Fibroblast of skin of left quadriceps (primary cell): ENCODE data around the gene CCDC57.

Experiments used
- DNase-seq, 2 experiments: peaks; one replicate each; pipeline ENCODE4 v3.0.0-alpha.2; 2013; ENCODE audit warnings: low read depth in 2 of 2

CCDC57 gene

DNA sequence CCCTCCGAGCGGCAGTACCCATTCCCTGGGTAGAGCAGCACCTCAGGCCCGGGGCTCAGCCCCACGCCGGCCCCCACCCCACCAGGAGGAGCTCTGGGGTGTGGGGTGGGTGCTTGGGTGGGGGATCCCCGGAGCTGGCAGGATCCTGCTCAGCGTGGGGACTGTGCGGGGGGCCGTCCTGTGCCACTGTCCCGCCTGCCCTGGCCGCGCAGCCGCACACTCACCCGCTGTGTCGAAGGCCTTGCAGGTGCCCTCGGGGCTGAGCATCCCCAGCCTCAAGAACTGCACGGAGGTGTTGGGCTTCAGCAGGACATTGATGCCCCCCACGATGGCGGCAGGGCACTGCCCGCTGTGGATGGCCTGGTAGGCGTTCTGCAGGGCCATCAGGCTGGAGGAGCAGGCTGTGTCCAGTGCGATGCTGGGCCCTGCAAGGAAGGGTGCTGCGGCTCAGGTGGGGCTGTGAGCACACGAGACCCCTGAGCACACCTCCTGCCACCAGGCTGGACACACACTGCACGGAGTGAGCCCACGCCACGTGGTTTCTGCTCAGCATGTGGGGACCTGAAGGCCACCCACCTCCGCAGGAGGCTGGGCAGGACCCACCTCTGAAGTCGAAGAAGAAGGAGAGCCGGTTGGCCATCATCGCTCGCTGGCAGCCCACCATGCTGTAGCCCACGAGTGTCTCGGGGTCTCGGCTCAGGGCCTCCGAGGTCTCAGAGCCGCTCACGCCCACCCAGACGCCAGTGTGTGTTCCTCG is 119.5 kb downstream of the CCDC57 start:
- no peak for DNase-seq

DNA sequence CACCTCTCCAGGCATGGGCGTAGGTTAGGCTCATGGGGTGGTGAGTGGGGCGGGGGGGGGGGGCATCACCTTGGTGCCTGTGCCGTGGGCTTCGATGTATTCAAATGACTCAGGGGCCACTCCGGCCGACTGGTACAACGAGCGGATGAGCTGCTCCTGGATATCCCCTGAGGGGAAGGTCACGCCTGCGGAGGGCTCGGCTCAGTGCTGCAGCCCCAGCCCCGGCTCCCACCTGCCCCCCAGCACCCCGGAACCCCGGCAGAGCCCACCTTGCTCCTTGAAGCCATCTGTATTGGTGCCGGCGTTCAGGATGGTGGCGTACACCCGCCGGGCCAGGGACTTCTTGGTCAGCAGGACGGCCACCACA is 120.0 kb downstream of the CCDC57 start:
- DNase-seq: no peak

DNA sequence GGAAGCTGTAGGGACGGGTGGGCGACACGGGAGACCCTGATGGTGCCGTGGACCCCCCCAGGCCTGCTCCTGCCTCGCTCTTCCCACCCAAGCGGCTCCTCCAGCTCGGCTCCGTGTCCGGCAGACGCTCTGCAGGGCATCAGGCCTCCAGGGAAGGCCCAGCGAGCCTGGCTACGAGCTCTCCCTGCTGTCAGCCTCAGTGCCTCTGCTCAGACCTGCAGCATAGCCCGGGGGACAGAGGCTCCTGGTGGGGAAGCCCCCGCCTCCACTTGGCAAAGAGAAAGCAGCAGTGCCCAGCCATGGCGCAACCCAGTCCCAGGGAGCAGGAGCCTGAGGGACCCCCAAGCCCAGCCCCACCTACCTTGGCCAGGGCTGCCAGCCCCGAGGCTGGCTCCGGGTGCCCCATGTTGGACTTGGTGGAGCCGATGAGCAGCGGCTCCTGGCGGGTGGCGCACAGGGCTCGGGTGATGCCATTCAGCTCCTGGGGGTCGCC is 120.5 kb downstream of the CCDC57 start:
- no peak for DNase-seq

DNA sequence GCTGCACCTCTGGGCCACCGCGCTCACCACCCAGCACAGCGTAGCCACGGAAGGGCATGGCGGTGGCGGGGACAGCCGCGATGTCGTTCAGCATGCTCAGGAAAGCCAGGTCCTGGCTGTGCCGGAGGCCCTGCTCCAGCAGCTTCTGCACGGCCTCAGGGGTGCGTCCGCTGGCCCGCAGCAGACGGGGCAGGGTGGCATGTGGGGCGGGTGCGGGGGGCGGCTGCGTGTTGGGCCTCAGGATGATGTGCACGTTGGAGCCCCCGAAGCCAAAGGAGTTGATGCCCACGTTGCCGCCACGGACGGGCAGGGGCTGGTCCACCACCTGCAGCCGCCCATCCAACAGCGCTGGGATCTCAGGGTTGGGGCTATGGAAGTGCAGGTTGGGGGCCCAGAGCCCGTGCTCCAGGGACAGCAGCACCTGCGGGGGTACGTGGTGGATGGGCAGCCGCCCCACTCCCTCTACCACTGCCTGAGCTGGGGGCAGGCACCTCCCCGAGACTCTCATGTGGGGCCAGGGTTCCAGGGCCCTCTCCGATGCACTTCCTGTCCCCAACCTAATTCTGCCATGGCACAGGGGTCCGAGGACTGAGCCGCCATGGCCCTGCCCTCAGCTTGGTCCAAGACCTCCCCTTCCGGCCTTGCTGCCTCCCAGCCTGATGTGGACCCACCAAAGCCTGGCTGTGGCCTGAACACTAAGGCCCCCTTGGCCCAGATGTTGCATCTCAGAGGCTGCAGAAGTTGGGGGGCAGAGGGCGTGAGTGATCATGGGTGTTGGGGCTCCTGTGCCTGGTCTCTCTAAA is 121.2 kb downstream of the CCDC57 start:
- DNase-seq: no peak

DNA sequence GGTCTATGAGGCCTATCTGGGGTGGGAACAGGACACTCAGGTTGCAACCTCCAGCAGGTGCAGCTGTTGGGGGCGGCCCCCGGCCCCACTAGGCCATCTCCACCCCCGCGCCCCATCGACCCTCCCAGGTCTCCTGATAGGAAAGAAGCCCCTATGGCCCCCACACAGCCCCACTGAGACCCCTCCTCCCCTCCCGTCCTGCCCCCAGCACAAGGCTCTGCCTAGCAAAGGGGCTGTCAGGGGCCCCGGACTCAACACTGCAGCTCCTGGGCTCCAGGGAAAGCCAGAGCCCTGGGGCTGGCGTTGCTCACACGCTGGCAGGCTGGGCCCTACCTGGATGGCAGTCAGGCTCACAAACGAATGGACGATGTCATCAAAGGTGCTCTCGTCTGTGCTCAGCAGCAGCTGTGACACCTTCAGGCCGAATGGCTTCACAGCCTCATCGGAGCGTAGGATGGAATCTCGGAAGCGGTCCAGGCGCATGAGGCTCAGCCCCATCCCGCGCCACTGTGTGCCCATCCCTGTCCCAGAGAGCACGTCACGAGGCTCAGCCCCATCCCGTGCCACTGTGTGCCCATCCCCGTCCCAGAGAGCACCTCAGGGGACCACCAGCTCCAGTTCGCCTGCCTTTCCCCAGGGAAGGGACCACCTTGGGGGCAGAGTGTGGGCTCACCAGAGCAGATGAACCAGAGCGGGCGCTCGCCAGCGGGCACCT is 121.9 kb downstream of the CCDC57 start:
- DNase-seq: no peak

DNA sequence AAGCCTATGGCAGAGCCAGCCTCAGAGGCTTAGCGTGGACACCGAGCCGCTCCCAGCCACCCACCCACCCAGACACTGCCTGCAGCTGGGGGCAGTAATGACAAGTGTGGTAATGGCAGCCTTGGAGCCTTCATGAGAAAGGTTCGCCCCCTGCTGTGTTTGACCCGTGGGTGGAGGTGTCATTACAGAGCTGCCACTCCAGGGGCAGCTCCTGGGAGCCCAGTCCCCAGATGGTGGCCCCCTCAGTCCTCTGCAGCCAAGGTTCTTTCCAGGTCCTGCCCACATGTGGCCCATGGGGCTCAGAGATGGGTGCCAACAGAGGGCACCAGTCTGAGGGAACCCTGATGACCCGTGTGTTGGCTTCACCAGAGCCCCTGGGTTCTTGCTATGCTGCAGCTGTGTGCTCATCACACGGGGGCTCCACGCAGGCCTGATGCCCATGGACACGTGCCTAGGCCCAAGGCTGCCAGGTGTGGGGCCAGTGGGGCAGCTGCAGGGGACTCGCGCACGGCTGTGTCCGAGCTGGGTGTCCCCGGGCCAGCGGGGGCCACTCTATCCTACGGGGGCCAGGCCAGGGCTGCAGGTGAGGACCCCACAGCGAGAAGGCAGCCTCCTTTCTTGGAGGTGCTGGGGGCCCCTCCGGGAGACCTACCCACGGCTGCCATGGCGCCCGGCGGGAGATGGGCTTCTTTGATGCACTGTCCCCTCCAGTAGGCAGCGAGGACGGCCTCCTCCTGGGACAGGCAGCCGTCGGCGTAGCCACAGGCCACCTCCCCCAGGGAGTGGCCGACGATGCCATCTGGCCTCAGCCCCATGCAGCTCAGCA is 122.7 kb downstream of the CCDC57 start:
- DNase-seq: no peak

DNA sequence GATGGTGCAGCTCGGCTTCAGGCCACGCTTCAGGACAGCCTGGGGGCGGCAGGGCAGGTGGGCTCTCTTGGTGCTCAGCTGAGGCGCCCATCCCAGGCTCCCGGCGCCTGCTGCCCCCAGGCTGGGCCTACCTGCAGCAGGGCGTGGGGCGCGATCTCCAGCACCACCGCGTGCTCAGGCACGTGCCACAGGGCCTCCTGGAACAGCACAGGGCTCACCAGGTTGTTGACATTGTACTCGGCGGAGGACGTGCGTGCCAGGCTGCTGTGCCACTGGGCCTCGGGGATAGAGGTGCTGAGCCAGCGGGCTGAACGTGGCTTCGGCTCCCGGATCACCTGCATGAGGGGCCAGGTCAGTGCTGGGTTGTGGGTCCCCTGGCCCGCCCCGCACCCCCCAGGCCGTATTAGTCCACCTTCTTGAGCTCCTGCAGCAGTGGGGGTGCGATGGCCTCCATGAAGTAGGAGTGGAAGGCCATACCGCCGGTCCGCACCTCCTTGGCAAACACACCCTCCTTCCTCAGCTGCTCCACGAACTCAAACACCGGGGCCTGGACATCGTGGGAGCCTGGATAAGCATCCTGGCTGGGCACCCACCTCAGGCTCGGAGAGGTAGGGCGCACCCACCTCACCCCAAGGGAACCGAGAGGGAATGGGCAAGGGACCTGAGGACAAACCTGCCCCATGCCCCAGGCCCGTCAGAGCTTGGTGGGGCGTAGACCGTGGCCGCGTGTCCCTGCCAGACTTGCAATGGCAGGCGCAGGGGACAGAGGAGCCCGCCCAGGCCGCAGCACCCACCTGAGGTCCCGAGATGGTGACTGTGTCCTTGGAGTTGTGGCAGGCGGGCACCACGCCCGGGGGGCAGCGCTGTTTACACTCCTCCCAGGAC is 123.6 kb downstream of the CCDC57 start:
- DNase-seq: no peak

DNA sequence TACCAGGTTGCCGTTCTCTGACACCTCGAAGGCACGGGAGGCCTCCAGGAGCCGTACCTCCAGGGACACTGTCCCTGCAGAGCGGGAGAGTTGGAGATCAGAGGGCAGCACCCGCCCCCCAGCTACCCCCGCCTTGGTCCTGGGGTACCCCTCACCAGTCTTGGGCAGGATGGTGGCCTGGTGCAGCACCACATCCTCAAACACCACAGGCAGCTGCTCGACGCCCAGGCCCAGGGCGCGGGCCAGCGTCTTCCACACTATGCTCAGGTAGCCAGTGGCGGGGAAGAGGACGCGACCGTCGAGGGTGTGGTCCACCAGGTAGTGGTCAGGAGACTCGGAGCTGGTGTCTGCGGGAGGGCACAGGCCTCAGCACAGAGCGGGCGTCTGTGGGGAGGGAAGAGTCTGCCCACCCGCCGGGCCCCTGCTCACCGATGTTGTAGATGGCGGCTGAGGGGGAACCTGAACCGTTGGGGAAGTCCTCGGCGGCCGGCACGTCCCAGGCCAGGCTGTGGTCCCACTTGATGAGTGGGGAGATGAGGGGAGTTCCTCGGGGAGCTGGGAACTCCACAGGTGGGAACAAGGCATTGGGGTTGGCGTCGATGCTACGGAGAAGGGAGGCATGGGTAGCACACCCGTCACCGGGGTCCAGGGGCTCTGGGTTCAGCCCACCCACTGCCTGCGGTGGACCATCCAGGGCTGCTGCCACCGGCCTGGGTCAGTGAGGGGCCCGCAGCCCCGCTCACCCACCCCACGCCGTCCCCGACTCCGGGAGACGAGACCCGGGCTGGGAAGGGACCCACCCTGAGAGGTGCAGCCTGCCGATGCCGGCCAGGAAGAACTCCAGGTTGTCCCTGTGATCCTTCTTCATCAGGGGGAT is 124.4 kb downstream of the CCDC57 start:
- no peak for DNase-seq

DNA sequence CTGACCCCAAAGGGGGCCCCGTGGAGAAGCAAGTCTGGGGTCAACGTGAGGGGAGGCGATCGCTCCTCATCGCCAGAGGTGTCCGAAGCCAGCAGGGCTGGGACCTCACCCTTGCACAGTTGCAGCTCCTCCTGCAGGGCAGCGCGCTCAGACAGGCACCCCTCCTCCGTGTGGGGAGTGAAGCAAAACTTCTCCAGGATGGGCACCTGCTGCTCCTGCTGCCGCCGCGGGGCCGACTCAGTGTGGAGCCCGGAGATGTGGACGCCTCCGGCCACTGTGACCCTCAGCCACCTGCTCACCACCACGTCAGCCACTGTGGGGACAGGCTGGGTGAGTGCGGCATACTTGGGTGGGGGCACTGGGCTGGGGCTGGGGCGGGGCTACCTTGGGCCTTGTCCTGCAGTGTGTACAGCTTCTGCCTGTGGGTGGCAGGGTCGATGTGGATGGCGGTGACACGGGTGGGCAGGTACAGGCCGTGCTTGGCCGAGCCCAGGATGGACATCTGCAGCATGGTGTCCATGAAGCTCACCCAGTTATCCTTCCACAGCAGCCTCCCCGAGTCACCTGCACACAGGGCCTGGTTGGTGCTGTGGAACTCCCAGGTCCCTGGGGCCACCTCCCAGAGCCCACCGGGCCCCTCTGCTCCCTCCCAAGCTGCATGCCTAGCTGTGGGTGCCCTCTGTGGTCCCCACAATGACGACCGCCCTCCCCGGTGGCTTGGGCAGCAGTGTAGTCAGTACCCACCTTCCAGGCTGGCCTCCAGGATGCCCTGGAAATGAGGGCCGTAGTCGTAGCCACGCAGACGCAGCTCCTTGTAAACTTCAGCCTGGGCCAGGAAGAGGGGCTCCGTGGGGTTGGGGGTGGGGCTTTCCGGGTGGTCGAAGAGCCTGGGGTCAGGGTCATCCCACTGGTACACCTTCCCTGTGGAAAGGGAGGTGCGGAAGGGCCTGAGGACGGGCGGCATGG is 125.4 kb downstream of the CCDC57 start:
- no peak for DNase-seq

DNA sequence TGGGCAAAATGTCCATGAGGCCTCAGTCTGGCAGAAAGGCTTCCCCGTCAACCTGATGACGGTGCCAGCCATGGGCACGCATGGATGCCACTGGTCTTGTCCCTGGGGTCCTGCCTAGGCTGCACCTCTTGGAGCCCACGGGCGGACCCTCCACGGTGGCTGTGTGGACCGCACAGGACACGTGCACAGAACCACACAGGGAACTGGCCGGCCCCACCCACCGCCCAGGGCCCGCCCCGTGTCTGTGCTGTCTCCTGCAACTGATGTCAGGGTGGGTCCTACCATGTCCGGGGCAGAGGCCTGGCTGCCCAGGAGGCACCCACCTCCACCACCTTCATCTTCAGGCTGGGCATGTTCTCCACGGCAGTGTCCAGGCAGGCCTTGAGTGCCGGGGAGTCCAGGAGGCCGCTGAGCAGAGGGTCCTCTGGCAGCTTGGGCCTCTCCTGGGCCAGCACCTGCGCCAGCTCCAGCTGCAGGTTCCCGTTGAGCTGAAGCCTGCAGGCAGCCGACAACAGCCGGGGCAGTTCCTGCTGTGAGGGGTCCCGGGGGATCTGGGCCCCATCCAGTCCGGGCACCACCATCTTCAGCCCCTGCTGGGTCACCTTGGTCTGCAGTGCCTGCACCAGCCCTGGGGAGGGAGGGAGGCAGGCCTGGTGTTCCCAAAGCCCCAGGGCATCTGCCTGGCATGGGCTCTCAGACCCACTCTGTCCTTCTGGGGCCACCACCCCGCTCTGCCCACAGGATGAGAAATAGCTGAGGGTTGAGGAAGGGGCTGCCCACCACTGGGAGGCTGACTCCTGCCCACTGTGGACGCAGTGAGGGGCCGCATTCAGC is 126.5 kb downstream of the CCDC57 start:
- DNase-seq: no peak

DNA sequence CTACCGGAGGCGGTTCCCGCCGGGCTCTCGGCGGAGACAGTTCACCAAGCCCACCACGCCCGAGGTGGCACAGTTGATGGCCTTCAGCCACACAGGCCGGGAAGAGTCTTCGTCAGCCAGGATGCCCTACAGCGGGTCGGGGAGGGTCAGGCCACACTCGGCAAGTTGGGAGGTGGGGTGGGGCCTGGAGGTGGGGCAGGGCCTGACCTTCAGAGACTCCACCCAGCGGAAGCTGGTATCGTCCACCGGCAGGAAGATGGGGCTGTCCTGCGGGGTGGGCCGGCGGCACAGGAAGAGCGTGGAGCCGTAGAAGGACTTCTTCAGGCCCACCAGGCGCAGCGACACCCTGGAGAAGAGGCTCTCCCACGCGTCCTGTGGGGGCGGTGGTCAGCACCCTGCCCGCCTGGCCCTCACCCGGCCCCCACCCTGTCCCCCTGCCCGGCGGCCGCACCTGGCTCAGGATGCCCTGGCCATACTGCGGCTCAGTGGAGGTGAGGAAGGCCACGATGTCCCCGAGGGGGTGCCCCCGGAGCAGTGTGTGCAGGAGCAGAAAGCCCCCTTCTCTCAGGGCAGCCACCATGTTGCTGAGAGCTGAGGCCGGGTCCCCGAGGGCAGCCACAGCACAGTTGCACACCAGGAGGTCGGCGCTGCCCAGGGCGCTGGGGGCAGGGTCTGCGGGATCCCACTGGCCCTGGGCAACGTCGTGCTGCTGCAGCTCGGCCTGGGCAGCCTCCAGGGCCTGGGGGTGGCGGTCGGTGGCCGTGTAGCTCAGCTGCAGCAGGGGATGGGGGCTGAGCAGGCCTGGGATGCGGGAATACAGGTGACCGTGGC is 127.4 kb downstream of the CCDC57 start:
- no peak for DNase-seq

DNA sequence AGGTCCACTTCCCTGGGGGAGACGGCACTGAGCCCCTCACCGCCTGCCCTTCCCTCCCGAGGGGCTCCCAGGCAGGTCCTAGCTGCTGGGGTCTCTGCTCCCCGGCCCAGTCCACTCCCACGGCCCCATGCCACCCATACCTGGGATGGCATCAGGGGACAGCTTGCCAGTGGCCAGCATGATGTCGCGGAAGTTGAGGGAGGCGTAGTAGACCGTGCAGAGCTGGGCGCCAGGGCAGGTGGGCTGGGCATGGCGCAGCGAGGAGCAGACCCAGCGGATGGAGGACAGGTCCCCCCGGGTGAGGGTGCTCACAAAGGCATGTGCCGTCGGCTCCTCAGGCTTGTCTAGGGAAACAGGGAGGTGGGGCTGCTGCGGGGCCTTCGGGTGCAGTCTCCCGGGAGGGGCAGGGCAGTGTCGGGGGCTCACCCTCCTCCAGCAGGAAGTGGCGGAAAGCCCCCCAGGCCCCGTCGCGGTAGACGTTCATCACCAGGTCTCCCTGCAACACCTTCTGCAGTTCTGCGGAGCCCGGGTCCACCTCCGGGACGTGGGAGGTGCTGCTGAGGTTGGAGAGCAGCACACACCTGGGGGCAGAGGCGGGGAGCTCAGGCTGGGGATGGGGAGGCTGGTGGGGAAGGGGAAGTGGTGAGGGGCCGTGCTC is 128.1 kb downstream of the CCDC57 start:
- no peak for DNase-seq

DNA sequence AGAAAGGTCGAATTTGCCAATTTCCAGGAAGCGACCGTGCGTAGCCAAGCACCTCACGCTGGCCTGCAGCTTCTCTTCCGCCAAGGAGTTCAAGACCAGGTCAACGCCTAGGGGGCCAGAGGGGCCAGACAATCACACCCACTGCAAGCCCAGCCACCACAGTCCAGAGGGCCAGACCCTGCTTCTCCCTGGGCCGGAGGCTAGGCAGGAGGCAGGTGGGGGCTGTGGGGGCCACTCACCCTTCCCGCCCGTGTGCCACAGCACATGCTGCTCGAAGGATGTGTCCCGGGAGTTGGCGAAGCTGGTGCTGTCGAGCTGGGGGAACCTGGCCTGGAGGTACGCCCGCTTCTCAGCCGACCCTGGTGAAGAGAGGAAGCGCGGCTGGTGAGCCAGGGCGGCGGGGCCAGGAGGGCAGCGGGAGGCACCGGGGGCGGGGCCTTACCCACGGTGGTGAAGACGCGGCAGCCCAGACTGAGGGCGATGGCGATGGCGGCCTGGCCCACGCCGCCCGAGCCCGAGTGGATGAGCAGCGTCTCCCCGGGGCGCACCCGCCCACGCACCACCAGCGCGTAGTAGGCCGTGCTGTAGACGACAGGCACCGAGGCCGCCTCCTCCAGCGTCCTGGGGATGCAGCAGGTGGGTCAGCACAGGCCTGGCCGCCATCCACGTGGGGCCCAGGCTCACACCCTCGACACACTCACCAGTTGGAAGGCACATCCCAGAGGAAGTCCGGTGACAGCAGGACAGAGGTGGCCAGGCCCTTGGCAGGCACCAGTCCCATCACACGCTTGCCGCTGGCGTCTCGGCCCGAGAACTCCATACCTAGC is 128.9 kb downstream of the CCDC57 start:
- DNase-seq: no peak

DNA sequence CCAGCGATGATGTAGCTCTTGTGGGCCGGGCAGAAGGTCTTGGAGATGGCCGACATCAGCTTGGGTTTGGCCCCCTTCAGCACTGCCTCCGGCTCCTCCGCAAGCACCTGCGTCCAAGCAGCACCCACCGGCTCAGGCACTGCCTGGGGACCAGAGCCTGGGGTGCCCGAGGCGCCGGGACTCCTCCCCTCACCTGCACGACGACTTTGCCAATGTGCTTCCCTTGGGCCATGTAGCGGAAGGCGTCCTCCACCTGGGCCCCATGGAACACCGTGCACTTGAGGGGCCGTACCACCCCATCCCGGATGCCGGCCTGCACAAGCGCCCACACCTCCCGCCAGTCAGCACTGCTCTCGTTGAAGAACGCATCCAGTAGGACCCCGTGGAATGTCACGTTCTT is 129.6 kb downstream of the CCDC57 start:
- no peak for DNase-seq

DNA sequence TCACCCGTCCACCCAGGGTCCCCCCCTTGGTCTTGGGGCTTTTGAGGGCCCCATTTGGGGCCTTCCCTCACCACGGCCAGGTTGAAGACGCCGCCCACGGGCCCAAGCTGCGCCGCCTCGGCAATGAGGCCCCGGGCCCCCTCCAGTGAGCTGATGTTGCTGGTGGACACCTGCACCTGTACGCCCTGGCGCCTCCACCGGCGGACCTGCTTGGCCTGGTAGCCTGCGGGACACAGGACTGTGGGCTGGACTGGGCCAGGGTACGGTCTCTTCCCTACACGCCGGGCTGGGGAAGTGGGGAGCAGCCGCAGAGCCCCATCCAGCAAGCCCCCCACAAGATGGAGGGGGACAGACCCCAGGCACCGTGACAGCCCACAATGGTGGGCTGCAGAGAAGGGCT is 130.2 kb downstream of the CCDC57 start:
- DNase-seq: no peak
